SK-N-MC (cell line): ENCODE results near the gene PRSS27.
A peak's percentile ranks its signal among the peaks of the same experiment; 100 is the strongest.
"Not testable (repeated sequence)": the region's sequence is repeated elsewhere in the genome, so short reads cannot be mapped to it uniquely, and the experiment has no call there.

ENCODE experiments used
- DNase-seq: peaks from one replicate; pipeline ENCODE4 v3.0.0-alpha.2; 2011; ENCODE audit warnings: low read depth, low spot score
- H3K27ac ChIP-seq: fragments of 200-600 bp; sonication (generic); 2 replicates; pipeline ENCODE4 v1.5.1; 2016; ENCODE audit warnings: mixed run types
- H3K36me3 ChIP-seq: fragments of 200-600 bp; sonication (generic); 2 replicates; pipeline ENCODE4 v1.6.1; 2017; ENCODE audit warnings: antibody characterized with exemption, low read length, mixed read lengths; ENCODE audit not compliant: insufficient read depth
- H3K4me3 ChIP-seq: fragments of 200-600 bp; sonication (generic); 2 replicates; pipeline ENCODE4 v1.5.1; 2016
- H3K9ac ChIP-seq: fragments of 200-600 bp; sonication (generic); 2 replicates; pipeline ENCODE4 v1.8.0; 2017; ENCODE audit warnings: mixed run types, mixed read lengths; ENCODE audit not compliant: insufficient read length
- H3K9me3 ChIP-seq: fragments of 200-600 bp; sonication (generic); 2 replicates; pipeline ENCODE4 v1.6.1; 2017; ENCODE audit warnings: low read depth, mild to moderate bottlenecking, antibody characterized with exemption, low read length, moderate library complexity, mixed read lengths
- EZH2 ChIP-seq: fragments of 200-600 bp; sonication (generic); IDR thresholded peaks from one replicate; pipeline ENCODE4 v1.6.1; 2017; ENCODE audit warnings: antibody characterized with exemption
- FOXP2 ChIP-seq: optimal IDR thresholded peaks from 2 replicates; pipeline ENCODE3; 2011; ENCODE audit warnings: mild to moderate bottlenecking, moderate library complexity; ENCODE audit not compliant: insufficient read depth; ENCODE audit errors: extremely low read length, control extremely low read depth
- POLR2AphosphoS5 ChIP-seq: IDR thresholded peaks from 2 replicates; pipeline ENCODE4 v1.6.1; 2012; ENCODE audit warnings: mild to moderate bottlenecking, low read depth, low read length, borderline replicate concordance

The PRSS27 gene

DNA sequence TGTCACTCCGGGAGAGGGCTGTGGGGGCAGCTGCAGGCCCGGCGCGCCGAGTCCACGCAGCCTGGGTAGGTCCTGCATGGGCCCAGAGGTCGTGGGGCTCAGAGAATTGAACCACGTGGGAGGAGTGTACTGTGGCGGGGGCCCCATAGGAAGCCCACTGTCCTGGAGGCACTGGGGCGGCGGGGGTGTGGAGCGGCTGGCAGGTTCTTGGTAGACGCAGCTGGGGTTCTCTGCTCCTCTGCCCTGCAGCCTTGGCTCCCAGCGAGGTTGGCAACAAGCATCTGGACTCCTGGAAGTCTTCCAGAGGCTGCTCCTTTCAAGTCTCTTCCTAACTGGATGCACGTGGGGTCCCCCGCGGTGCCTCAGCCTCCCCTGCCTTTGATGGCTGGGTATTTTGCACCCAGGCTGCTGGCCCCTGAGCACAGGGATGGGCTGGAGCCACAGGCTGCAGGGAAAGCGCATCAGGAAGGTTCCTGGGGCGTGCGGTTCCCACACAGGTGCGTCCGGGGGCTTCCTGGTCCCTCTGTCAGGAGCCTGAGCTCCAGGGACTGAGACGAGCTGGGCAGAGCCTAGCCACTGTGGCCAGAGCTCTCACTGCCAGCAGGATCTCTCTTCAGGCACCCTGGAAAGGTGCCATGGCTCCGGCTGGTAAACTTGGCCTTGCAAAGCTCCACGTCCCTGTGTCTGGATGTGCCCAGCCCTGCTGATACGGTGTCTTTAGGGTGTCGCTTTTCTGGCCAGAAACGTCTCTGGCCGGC, 28.4 kb downstream of the PRSS27 start:
- no peak overlapping the region for H3K27ac ChIP-seq
- no peak overlapping the region for H3K9ac ChIP-seq
- no peak for DNase-seq

GRCh38 chr16:2690852-2691251, 29.2 kb downstream of the PRSS27 start:
- no peak overlapping the region for H3K9ac ChIP-seq
- TF ChIP-seq EZH2 (no peak), POLR2AphosphoS5 (no peak), FOXP2 (no peak)
- no peaks in the 10 kb centered on the region for H3K36me3 ChIP-seq

More for the DNA sequence above, 28.4 kb downstream of the PRSS27 start:
- H3K4me3 ChIP-seq = no peak overlapping the region
- no peak for TF ChIP-seq EZH2
- TF ChIP-seq POLR2AphosphoS5 = no peak
- no peak for TF ChIP-seq FOXP2
- H3K36me3 ChIP-seq = no peaks in the 10 kb centered on the region
- no peaks in the 10 kb centered on the region for H3K9me3 ChIP-seq

DNA sequence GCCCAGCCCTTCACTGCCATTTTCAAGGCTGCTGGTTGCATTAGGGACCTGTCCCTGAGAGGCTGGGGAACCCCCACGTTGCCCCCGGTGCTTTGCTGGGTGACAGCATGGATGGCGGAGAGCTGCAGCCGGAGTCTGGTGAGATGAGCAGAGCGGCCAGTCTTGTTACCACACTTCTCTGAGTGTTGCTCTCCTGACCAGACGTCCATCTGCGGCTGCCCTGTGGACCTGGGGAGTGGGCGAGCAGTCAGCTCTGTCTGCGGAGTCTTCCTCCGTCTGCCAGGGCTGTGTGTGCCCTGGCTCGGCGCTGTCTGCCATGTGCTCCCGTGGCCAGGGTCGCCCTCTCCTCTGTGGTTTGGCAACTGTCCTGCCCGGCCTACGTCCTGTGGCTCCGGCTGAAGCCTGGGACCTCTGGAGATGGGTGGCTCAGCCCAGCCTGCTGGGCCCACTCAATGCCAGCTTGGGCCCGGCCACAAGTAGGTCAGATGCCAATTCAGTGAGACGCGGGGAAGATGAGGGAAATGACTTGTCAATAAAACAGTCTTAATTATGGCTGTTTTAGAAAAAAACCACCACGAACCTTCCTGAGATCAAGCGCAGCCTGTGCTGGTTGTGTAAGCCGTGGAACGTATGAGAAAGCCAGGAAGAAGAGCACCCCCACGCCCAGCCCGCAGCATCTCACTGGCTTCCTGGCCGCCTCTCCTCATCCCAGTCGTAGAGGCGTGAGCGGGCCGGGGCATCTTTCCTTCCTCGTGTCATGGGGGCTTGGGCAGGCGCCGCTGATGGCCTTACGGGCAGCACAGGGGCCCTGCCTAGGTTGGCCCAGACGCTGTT, 29.8 kb downstream of the PRSS27 start:
- DNase-seq = no peak
- no peak overlapping the region for H3K27ac ChIP-seq
- H3K36me3 ChIP-seq = no peaks in the 10 kb centered on the region
- no peaks in the 10 kb centered on the region for H3K9me3 ChIP-seq
- no peak overlapping the region for H3K9ac ChIP-seq
- TF ChIP-seq EZH2 (no peak), FOXP2 (no peak), POLR2AphosphoS5 (no peak)
- no peak overlapping the region for H3K4me3 ChIP-seq

More at GRCh38 chr16:2690852-2691251, 29.2 kb downstream of the PRSS27 start:
- H3K4me3 ChIP-seq = no peak overlapping the region
- no peak overlapping the region for H3K27ac ChIP-seq
- H3K9me3 ChIP-seq = no peaks in the 10 kb centered on the region
- DNase-seq = no peak

GRCh38 chr16:2689422-2689821, 30.6 kb downstream of the PRSS27 start:
- not testable (repeated sequence) for H3K4me3 ChIP-seq, H3K27ac ChIP-seq, H3K9me3 ChIP-seq, H3K9ac ChIP-seq, H3K36me3 ChIP-seq, DNase-seq

GRCh38 chr16:2687531-2688308, 32.3 kb downstream of the PRSS27 start:
- no peak for DNase-seq
- H3K4me3 ChIP-seq = no peak overlapping the region
- H3K9ac ChIP-seq = no peak overlapping the region
- no peak for TF ChIP-seq EZH2
- TF ChIP-seq POLR2AphosphoS5 = no peak
- no peak for TF ChIP-seq FOXP2
- no peak overlapping the region for H3K27ac ChIP-seq
- H3K9me3 ChIP-seq = no peaks in the 10 kb centered on the region
- no peaks in the 10 kb centered on the region for H3K36me3 ChIP-seq

- no peak overlapping the region for H3K9ac ChIP-seq
- no peak for TF ChIP-seq POLR2AphosphoS5
- TF ChIP-seq FOXP2 = no peak
- no peak for TF ChIP-seq EZH2
- H3K27ac ChIP-seq = no peak overlapping the region
- no peak overlapping the region for H3K4me3 ChIP-seq
- no peaks in the 10 kb centered on the region for H3K36me3 ChIP-seq
- H3K9me3 ChIP-seq = no peaks in the 10 kb centered on the region
- DNase-seq = no peak
These were observed 33.0 kb downstream of the PRSS27 start for GRCh38 chr16:2686912-2687507.

GRCh38 chr16:2686075-2686474, 33.9 kb downstream of the PRSS27 start:
- H3K36me3 ChIP-seq, H3K9me3 ChIP-seq, DNase-seq, H3K4me3 ChIP-seq, H3K27ac ChIP-seq, H3K9ac ChIP-seq: not testable (repeated sequence)

- not testable (repeated sequence) for H3K36me3 ChIP-seq, H3K27ac ChIP-seq, DNase-seq, H3K9me3 ChIP-seq
- Histone ChIP-seq H3K9ac (peak overlapping the region; percentile 99), H3K4me3 (peak overlapping the region; percentile 99)
These were observed 37.0 kb downstream of the PRSS27 start for GRCh38 chr16:2683041-2683440.
